Embryonic facial prominence (tissue), 1 donor: Measurements from ENCODE around the gene TPP1.

Source experiments
- DNase-seq: peaks from one replicate; pipeline ENCODE4 v3.0.0-alpha.2; 2016; ENCODE audit errors: extremely low spot score

The TPP1 gene

DNA sequence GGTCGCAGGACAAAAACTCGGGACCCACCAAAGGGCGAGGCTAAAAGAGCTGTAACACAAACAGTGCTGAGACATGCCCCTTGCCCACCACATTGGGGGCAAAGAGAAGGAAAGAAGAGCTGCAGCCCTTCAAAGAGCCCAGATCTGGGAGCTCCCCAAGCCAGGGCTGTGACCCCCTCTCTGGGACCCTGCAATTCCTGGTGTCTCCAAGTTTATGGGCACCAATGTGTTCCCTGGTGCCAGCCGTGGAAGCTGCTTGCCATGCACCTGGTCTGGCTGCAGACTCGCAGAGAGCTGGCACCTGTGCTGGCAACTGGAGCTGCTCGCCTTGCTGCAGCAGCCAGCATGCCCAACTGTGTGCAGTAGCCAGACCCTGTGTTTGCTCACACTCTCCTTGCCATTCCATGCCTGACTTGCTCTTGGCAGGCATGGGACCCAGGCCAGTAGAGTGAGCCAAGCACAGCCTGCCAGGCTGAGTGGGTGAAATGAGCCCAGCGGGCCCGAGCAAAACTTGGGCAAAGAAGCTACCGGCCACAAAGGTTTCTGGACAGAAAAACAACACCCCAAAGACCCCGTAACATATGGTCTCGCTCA lies 31.8 kb downstream of the TPP1 start:
- DNase-seq = no peak

DNA sequence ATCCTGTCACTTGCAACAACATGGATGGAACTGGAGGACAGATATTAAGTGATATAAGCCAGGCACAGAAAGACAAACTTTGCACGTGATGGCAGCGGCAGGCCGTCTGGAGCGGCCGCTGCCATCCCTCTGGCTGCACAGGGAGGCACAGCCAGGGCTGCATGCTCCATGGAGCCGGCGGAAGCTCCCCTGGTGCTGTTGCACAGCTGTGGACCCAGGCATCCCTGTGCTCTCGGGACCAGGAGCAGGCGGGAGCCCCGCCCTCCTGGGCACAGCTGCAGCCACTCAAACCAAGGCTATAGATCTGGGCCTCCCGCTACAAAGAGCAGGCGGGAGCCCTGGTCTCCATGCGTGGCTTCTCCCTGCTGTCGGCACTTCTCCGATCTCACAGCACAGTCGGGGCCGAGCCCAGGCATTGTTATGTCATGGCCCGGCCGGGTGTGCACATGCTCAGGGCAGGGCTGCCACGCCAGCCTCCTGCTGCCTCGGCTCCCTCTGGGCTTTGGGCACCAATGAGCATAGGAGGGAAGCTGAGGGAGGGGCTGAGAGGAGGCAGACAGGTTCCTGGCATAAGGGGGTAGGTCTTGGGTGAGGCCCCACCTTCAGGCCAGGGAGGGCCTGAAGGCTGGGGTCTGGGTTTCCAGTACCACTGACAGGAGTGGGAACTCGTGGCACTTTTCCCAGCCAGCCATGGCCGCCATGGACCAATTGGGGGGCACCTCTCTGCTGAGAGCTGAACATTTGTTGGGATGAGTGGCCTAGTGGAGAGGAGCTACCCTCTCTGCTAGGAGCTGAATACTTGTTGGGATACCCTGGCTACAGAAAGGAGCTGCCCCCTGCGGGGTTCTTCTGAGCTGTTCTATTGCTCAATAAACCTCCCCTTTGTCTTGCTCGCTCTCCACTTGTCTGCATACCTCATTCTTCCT lies 32.5 kb downstream of the TPP1 start:
- no peak for DNase-seq

DNA sequence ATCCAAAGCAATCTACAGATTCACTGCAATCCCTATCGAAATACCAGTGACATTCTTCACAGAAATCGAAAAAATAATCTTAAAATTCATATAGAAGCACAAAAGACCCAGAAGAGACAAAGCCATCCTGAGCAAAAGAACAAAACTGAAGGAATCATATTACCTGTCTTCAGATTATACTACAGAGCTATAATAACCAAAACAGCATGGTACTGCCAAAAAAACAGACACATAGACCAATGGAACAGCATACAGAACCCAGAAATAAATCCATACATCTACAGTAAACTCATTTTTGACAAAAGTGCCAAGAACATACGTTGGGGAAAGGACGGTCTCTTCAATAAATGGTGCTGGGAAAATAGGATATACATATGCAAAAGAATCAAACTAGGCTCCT lies 34.7 kb downstream of the TPP1 start:
- no peak for DNase-seq

DNA sequence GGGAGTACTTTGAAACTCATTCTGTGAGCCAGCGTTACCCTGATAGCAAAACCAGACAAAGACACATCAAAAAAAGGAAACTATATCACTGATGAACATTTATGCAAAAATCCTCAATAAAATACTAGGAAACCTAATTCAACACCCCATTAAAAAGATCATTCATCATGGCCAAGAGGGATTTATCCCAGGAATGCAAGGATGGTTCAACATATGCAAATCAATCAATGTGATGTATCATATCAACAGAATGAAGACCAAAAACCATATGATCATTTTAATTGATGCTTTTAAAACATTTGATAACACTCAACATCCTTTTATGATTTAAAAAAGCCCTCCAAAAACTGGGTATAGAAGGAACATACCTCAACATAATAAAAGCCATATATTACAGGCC lies 35.6 kb downstream of the TPP1 start:
- DNase-seq = no peak

DNA sequence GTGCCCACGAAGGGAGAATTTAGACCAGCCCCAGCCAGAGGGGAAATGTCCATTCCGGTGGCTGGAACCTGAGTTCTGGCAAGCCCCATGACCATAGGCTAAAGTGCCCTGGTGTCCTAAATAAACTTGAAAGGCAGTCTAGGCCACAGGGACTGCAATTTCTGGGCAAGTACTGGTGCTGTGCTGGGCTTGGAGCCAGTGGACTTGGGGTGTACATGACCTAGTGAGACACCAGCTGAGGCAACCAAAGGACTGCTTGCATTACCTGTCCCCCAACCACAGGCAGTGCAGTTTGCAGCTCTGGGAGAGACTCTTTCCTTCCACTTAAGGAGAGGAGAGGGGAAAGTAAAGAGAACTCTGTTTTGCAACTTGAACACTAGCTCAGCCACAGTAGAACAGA lies 39.5 kb downstream of the TPP1 start:
- no peak for DNase-seq

DNA sequence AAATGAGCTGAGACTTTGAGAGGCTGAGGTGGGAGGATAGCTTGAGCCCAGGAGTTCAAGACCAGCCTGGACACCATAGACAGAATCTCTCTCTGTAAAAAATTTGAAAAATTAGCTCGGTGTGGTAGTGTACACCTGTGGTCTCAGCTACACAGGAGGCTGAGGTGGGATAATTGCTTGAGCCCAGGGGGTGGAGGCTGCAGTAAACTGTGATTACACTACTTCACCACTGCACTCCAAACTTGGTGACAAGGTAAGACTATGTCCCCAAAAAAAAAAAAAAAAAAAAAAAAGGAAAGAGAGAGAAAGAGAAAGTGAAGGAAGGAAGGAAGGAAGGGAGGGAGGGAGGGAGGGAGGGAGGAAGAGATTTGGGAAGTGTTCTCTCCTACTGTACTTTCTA lies 41.1 kb downstream of the TPP1 start:
- DNase-seq = no peak

DNA sequence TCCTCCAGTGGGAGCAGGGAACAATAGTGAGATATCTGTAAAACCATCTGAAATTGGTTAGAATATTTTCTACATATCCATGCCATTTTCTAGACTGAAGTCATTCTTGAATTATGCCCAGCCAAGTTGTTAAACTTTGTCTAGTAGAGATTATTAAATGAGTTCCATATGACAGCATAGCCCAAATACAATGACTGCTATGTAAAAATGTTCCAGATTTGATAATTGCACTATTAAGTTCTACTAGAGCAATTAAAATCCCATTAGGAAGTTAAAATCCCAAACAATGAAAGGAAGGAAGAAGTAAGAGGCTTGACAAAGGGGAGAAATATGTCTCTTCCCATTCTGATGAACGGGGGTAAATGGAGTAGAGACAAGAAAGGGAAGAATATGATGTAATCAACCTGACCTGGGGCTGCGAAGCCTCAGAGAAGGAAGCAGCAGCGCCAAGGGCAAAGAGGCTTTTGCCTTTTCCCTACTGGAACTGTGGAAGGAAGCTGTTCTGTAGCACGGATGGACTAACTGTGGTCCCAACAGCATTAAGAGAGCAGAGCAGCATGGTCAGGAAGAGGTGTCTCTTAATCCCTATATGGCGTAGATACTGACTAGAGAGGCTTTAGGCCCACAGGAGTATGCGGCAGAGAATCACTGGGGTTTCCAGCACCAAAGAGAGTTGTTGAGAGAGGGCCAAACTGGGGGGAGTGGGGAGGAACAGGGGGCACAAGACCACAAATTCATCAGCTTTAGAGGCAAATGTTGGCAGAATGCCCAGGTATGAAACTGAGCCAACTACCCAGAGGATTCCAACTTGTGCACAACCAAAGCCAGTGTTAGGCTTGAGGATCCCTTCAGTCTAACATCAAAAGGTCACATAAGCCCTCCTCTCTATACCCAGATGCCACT lies 42.5 kb downstream of the TPP1 start:
- DNase-seq = peak; percentile 29

DNA sequence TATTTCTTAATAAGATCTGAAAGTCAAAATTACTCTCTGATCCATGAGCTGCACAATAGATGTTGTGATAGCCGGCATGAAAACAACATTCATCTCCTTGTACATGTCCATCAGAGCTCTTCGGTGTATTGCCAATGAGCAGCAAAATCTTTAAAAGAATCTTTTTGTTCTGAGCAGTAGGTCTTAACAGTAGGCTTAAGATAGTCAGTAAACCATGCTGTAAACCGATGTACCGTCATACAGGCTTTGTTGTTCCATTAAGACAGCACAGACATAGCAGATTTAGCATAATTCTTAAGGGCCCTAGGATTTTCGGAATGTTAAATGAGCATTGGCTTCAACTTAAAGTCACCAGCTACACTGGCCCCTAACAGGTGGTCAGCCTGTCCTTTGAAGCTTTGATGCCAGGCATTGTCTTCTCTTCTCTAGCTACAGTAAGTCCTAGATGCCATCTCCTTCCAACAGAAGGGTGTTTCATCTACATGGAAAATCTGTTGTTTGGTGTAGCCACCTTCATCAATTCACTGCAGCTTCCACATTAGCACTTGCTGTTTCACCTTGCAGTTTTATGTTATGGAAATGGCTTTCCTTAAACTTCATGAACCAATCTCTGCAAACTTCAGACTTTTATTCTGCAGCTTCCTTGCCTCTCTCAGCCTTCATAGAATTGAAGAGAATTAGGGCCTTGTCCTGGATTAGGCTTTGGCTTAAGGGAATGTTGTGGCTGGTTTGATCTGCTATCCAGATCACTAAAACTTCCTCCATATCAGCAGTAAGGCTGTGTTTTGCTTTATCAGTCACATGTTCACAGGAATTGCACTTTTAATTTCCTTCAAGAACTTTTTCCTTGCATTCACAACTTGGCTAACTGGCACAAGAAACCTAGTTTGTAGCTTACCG lies 44.2 kb downstream of the TPP1 start:
- no peak for DNase-seq

DNA sequence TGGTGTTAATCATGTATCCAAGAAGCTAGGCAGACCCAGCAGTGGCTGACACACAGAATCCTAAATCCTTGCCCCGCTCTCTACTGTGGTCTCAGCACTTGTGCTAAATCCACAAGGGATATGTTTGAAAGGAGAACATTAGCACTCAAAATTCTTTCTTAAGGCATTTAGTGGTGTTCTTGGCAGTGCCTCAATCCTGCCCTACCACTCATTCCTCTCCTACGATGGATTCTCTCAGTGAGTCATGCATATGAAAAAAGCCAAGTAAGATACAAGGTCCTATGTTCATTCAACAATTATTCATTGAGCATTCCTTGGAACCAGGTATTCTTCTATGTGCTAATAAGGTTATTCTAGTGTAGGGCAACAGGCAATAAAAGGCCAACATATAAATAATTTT lies 47.0 kb downstream of the TPP1 start:
- no peak for DNase-seq

DNA sequence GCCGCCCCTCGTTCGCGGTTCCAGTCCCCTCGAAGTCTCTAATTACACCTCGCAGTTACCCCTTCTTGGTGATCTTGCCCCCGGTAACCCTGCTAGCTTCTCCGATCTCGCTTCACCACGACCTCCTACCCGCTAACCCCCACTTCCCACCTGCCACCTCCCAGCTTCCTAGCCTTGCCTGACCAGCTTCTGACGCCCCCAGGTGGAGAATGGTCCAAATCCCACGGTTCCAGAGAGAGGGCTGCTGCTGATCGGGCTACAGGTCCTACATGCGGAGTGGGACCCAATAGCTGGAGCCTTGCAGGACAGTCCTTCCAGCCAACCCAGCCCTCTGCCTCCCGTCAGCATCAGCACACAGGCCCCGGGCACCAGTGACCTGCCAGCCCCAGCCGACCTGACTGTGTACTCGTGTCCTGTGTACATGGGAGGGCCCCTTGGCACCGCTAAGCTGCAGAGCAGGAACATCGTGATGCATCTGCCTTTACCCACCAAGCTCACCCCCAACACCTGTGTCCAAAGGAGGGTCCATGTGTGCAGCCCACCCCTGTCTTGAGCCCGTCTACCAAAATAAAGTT lies 47.7 kb downstream of the TPP1 start:
- DNase-seq = no peak

DNA sequence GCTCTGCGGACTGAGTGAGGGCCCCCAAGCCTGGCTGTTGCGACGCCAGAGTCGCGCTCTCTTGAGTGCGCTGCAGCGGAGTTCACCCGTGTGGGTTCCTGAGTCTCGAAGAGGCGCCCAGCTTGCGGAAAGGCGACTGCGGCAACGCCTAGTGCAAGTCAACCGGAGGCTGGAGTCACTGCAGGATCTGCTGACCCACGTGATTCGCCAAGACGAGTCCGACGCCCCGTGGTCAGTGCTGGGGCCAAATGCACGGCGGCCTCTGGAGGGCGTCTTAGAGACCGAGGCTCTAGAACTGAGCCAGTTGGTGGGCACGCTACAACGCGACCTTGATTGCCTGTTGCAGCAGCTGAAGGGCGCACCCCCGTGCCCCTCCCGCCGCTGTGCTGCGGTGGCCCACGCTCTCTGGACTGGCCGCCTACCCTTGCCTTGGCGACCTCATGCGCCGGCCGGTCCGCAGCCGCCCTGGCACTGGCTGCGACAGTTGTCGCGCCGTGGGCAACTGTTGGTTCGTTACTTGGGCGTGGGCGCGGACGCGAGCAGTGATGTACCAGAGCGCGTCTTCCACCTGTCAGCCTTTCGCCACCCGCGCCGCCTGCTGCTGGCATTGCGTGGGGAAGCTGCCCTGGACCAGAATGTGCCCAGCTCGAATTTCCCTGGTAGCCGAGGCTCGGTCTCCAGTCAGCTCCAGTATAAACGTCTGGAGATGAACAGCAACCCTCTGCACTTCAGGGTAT lies 48.4 kb downstream of the TPP1 start:
- DNase-seq = no peak

DNA sequence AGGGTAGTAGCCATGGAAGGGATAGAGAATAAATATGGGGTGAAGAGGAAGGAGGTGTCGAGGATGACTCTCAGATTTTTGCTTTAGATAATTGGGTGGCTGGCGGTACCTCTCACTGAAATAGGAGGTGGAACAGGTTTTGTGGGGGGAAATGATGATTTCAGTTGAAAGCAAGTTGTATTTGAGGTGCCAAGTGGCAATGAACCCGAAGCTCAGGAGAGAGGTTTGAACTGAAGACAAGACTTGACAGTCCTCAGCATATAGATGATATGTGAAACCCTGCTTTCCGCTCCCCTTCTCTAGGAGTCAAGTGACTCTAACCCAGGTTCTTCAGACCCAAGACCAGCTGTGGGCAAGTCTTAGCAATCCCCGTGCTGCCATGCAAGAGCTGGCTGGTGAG lies 49.5 kb downstream of the TPP1 start:
- DNase-seq = no peak

DNA sequence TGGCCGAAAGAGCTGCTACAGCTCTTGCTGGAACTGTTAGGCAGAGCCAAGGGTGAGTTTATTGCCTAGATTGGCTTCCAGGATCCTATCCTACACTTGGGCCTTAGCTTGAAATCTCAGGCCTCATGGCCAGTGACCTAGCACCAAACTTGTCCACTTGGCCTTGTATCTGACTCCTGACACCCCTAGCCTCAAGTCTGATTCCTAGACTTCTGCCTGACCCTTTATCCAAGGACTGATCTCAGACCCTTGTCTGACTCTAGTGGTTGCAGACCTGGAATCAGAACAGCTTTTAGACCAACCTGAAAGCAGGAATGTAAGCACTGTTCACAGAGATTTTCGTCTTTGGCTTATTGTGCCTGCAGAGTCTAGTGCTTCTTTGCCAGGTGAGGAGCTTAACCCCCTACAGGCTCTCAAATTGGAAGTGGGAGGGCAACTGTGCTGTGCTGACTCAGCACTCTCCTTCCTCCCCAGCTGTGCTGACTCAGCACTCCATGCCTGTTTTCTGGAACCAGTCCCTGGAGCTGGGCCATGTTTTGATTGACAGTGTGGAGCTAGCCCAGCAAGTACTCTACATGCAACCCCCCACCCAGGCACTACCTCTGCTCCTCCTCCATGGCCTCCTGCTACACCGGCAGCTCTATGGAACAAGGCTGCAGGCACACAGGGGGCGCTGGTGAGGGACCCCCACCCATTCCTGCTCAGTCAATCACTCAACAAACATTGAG lies 50.9 kb downstream of the TPP1 start:
- peak; percentile 22 for DNase-seq

DNA sequence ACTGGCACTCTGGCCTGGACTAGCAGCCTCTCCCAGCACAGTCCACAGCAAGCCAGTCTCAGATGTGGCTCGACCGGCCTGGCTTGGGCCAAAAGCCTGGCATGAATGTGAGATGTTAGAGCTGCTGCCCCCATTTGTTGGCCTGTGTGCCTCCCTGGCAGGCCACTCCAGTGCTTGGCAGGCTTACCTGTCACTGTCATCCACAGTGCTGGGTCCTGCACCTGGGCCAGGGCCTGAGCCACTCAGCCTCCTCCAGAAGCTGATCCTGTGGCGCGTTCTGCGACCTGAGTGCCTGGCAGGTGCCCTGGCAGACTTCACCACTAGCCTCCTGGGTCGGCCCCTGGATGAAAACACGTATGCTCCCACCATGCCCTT lies 51.9 kb downstream of the TPP1 start:
- DNase-seq = no peak

DNA sequence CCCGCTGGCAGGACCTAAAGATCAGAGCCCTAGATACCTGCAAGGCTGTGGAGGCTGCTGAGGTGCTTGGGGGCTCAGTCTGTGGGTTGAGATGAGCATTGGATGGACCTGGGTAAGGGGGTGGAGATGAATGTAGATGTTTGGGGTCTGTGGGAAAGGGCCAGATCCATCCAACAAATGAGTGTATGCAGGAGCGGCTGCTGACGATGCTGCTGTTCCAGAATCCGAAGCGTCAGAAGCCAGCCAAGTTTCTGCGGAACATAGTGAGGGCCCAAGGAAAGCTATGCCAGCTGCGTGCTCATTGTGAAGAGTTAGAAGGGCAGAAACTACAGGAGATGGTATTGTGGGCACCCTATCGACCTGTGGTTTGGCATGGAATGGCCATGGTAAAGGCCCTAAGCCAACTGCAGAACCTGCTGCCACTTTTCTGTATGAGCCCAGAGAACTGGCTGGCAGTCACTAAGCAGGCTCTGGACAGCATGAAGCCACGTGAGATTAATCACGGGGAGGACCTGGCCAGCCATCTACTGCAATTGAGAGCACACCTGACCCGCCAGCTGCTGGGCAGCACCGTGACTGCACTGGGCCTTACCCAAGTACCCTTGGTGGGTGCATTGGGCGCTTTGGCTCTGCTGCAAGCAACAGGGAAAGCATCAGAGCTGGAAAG lies 52.4 kb downstream of the TPP1 start:
- DNase-seq = no peak

DNA sequence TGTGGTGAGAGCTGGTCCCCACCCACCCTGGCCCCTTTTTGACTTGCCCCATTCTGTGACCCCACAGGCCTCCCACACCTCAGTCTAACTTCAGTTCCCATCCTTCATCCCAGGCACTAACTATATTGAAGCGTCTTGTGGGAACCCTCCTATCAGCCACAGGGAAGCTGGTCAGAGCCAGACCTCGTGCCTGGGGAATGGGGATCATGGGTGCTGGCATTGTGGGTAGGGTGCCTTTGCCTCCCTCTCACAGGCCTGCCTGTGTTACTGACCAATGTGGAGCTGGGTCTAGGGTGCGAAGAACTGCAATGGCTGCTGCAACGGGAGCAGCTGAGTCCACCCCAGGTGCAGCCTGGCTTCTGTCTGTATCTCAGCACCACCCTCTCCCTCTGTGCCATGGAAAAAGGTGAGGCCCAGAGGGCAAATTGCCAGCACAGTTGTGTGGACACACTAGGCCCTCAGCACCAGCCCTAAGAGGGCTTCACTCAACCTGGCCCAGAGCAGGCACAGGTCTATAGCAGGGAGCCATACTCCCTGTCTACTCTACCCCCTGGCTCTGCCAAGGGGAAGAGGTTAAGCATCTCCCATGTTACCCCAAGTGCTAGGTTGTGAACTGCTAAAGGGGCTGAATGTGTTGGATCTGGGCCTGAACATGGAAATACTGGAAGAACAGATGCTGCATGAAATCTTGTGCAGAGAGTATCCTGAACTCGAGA lies 53.1 kb downstream of the TPP1 start:
- no peak for DNase-seq

DNA sequence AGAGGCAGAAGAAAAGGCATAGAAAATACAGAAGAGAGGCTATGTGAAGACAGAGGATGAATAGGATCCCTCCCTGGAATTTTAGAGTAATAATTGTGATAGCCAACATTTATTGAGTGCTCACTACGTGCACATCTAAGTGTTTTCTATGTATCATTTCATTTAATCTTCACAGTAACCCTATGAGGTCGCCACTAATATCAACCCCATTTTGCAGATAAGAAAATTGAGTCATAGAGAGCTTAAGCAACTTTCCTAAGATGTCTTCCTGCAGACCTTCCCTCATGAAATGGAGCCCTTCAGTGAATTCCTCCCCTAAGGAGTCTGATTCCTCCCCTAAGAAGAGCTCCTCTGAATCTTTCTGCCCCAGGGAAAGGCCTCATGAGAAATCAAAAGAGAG lies 53.9 kb downstream of the TPP1 start:
- DNase-seq = no peak

DNA sequence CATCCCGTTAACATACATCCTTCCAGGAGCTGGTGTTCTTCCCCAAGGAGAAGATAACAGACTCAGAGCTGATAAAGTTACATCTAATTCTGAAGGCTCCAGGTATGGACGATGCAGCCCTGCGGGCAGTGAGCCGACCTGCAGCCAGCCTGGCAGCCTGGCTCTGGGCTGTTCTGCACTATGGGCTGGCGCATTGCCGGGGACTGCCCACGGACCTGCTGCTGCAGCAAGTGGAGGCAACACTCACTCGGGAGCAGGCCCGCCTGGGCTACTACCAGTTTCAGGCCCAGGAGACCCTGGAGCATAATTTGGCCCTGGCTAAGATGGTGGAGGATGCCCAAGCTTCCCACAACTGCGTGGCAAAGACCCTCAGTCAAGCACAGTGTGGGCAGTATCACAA lies 55.6 kb downstream of the TPP1 start:
- DNase-seq = no peak
